GM12872 (cell line): ENCODE data around the gene FAM9C.

Experiments used
- TF ChIP-seq, protein P1 (sequence below): IDR thresholded peaks from 3 replicates; pipeline ENCODE4 v1.5.1; 2011; ENCODE audit warnings: low read depth, mild to moderate bottlenecking, low read length, moderate library complexity; ENCODE audit not compliant: insufficient read depth

FAM9C gene

DNA sequence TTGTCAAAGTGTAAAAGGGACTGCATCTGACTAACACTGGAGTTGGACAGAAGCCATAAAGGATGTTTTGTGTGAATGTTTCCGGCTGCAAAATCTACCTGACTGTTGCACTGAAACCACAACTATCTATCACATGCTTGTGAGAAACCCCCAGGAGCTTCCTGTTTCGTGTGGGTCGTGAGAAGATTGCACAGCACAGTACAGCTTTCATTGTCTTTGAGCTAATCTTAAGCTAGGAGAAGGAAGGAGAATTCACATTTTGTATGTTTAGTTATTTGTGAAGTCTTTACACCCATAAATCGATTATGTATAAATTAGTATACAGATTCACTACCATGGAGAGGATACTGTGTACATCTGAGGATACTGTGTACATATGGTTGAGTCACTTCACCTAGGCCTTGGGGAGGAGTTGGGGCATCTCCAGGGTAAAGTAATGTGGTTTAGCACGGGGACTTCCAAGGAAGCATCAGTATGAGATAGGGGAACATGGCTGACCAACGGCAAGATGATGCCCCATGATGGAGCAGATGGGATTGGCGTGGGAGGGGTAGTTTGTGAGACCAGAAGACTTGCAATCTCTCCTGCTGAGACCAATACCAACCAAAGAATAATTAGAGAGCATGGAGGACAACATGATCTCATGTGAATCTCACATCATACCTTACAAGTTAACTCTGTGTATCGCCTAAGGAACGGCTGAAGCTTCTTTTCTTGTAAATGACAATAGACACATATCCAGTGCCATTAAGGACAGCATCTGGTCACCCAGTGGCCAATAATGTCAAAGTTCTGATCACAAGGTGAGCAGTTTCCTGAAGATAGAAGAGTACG is 43.1 kb upstream of the FAM9C start:
- TF ChIP-seq, protein P1, sequence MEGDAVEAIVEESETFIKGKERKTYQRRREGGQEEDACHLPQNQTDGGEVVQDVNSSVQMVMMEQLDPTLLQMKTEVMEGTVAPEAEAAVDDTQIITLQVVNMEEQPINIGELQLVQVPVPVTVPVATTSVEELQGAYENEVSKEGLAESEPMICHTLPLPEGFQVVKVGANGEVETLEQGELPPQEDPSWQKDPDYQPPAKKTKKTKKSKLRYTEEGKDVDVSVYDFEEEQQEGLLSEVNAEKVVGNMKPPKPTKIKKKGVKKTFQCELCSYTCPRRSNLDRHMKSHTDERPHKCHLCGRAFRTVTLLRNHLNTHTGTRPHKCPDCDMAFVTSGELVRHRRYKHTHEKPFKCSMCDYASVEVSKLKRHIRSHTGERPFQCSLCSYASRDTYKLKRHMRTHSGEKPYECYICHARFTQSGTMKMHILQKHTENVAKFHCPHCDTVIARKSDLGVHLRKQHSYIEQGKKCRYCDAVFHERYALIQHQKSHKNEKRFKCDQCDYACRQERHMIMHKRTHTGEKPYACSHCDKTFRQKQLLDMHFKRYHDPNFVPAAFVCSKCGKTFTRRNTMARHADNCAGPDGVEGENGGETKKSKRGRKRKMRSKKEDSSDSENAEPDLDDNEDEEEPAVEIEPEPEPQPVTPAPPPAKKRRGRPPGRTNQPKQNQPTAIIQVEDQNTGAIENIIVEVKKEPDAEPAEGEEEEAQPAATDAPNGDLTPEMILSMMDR: no peak

GRCh38 chrX:13086076-13086475 is 41.7 kb upstream of the FAM9C start:
- TF ChIP-seq, protein P1: no peak

DNA sequence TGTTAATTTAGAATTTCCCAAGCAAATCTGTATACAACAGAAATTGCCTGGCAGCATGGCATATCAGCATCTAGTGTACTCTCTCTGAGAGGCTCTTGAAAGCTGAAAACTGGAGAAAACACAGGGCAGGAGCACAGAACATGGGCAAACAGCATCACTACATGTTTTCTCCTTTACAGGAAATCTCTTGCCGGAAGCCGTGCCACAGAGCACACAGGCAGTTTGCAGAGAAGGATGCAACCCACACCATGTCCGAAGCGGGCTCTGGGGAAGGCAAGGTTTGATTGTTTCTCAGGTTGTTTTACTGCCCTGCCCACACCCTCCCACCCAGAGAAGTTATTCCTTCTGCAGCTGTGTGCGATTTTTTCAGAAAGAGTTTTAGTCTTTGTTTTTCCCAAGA is 41.1 kb upstream of the FAM9C start:
- TF ChIP-seq, protein P1: no peak

DNA sequence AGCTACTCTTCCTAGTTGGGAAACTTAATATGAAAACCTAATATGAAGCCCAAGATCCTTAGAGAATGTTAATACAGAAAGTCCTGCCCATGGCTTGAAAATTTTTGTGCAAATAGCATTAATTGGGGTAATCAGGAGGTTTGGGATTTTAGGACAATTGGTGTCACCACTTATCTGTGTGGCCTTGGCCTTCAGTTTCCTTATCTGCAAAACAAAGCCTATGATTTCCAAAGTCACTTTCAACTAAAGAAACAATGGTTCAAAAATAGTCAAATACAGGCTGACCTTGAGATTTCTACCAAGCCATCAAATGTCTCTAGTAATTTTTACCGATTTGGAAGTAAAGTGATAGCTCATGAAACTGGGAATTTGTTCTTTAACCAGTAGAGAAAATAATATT is 40.2 kb upstream of the FAM9C start:
- TF ChIP-seq, protein P1: no peak

DNA sequence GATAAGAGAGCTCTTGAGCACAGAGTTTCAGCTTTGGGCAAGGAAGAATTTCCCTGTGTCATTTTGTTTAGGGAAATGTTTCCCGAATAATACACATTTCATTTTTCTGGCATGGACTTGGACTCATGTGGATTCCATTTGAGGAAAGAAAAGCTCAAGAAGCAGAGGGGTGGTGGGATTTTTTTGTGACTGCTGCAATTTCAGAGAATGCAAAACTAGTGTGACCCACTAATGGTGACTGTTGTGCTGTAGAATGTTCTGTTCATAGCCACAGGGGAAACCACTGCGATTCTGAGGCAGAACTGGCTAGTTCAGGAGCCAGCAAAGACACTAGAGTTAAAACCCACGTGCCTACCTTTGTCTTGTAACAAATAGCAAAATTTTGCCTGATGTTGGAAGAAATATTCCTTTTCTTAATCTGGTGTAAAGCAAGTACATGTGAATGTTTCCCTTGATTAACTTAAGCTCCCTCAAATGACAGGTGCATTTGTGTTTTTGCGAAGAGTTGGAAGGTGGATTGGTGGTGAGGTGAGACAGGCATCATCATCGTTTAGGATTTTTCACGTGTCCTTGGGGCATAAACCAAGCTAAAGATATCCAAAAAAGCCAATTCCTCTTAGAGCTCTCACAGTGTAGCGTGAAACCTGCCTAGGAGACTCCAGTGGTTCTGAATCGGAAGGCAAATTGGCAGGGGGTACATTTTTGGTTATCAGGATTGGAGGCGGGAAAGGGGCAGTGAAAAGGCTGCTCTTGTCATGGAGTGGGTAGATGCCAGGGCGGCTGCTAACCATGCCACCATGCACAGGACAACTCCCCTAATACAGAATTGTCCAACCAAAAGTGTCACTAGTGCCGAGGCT is 38.0 kb upstream of the FAM9C start:
- TF ChIP-seq, protein P1: no peak

DNA sequence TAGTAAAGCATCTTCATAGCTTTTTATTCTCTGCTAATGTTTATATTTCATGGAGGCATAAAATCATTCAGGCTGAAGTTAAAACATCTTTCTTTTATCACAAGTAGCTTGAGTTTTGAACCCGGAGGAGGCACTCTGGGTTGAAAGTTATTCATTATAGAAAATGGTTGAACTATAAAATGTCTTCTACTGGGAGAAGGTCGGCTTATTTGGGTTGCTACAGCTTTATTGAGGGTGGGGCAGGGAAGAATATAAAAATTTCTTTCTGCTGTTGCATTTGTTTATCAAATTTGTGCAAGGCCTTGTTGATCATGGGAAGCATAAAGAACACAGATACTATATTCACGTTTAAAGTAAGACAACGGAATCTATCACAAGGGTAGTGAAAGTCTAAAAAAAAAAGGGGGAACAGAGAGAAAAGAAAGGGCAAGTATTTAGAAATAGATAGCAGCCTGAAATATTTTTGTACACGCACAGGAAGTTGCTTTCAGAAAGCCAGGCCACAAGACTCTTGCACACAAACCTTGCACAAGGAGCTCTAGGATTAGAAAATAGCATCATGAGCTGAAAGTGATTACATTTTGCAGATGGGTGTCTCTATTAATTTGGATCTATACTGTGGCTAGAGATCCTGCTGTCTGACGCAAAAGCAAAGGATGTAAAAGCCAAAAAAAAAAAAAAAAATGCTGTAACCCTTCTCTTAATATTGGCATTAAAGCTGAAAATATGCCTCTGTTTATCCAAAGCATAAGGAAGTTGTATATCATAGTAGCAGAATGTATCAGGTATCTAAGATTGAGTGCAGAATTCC is 37.2 kb upstream of the FAM9C start:
- TF ChIP-seq, protein P1: no peak
